Fibroblast of pulmonary artery (primary cell): ENCODE measurements around the gene ADK.

Source experiments
- DNase-seq: peaks from one replicate; pipeline ENCODE4 v3.0.0-alpha.2; 2010; ENCODE audit warnings: low read depth
- H3K4me3 ChIP-seq: replicated peaks from 2 replicates; pipeline ENCODE4 v1.5.1; 2011; ENCODE audit warnings: low read depth, mild to moderate bottlenecking, control low read depth, low read length, moderate library complexity
- TF ChIP-seq, protein P1 (sequence below): IDR thresholded peaks from 2 replicates; pipeline ENCODE4 v1.5.1; 2011; ENCODE audit warnings: mild to moderate bottlenecking, control low read depth, low read length, inconsistent platforms; ENCODE audit errors: missing control alignments

ADK gene

DNA sequence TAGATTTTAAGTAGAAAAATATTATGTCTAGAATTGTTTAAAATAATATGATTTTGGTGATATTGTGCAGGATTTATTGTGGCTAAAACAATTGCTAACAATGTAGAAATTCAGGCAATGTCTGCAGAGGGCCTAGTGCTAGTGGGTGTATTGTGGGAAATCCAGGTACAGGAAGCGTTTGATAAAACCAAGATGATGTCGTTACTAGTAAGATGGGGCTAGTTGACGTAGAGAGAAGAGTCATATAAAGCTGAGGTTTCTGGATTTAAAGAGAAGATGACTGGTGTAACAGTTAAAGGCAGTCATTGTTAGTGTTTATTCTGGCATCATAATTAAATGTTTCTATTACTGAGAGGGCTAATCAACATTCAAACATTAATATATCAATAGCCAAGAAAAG lies 43.5 kb downstream of the ADK start:
- peak; percentile 49 for DNase-seq
- no peak overlapping the region for H3K4me3 ChIP-seq
- TF ChIP-seq, protein P1, sequence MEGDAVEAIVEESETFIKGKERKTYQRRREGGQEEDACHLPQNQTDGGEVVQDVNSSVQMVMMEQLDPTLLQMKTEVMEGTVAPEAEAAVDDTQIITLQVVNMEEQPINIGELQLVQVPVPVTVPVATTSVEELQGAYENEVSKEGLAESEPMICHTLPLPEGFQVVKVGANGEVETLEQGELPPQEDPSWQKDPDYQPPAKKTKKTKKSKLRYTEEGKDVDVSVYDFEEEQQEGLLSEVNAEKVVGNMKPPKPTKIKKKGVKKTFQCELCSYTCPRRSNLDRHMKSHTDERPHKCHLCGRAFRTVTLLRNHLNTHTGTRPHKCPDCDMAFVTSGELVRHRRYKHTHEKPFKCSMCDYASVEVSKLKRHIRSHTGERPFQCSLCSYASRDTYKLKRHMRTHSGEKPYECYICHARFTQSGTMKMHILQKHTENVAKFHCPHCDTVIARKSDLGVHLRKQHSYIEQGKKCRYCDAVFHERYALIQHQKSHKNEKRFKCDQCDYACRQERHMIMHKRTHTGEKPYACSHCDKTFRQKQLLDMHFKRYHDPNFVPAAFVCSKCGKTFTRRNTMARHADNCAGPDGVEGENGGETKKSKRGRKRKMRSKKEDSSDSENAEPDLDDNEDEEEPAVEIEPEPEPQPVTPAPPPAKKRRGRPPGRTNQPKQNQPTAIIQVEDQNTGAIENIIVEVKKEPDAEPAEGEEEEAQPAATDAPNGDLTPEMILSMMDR = no peak

DNA sequence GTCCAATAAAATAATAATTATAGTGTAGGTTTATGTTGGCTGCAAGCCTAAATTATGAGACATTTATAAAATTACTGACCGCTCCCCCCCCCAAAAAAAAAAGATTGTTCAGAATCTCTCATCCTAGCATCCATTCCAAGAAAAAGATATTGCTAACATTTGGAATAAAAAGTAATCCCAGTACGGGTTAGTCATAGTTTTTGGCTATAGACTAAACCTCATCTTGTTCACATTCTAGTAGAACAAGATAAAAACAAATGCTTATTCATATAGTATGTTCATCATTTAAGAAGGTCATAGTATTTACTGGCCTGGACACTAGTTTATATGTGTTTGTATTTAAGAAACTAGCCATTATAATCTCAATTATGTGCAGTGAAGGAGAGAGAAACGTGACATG lies 44.0 kb downstream of the ADK start:
- DNase-seq = peak; percentile 27
- no peak overlapping the region for H3K4me3 ChIP-seq
- TF ChIP-seq, protein P1 = no peak

DNA sequence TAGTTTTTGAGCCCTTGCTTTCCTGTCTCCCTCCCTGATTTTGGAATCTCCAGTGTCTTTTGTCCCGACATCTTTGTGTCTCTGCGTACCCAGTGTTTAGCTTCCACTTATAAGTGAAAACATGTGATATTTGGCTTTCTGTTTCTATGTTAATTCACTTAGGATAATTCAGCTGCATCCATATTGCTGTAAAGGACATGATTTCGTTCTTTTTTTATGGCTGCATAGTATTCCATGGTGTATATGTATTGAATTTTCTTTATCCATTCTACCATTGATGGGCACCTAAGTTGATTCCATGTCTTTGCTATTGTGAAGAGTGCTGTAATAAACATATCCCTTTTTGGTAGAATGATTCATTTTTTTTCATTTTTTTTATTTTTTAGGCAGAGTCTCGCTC lies 48.3 kb downstream of the ADK start:
- TF ChIP-seq, protein P1 = no peak
- DNase-seq = no peak
- no peak overlapping the region for H3K4me3 ChIP-seq

DNA sequence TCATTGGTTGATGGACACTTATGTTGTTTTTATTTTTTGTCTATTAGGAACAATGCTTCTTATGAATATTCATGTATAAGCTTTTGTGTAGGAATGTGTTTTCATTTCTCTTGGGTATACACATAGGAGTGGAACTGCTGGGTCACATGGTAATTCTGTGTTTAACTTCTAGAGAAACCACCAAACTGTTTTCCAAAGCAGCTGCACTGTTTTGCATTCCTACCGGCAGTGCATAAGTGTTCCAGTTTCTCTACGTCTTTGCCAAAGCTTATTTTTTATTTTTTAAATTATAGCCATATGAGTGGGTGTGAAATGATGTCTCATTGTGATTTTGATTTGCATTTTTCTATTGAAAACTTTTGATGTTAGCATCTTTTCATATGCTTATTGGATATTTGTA lies 51.3 kb downstream of the ADK start:
- TF ChIP-seq, protein P1 = no peak
- H3K4me3 ChIP-seq = no peak overlapping the region
- no peak for DNase-seq

DNA sequence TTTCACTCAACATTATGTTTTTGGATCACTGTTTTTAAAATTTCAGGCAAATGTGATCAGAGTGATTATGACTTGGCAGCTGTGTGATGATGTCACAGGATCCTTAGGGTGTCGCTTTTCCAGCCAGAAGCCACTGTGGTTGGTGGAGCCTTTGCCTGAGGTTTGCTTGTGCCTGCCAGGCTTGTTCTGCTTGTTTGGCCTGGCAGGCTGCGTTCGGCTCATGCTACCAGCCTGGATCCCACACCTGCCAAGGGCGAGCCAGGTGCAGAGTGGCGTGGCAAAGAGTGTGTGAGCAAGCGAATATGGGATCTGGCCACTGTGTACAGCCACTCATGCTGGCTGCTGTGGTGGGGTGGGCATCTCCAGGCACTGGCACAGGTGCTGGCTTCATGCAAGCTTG lies 55.7 kb downstream of the ADK start:
- no peak overlapping the region for H3K4me3 ChIP-seq
- TF ChIP-seq, protein P1 = no peak
- DNase-seq = no peak

DNA sequence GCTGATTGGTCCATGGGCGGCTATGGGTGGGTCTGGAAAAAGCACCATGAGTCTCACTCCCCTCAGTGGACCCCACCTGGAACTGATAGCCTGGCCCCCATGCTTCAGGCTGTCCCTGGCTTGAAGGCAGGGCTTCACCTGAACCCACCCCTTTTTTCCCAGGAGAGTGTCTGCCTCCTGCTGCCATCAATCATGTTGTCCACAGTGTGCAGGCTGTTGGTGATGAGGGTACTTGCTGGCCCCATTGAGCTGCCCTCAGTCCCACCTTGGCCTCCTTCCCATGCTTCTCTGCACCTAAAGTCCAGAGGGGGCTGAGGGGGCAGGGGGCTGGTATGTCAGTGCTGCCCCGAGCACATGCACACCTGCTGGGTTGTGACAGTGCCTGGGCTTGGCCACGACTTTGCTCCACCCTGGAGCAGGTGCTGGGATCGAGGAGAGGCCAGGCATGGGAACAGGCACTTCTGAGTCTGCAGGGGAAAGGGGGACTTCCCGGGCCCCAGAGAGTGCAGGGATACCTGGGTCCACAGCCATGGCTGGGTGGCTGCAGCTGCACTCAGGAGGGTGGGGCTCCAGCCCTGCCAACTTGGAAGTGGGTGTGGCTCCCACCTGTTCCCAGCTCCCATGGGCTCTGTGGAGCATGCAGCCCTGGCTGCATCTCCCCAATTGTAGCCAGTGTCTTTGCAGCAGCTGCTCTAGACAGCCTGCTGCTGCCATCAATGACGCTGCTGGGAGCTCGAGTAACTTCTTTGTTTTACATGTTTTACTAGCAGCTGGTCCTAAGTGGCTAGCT lies 56.9 kb downstream of the ADK start:
- no peak overlapping the region for H3K4me3 ChIP-seq
- no peak for DNase-seq
- TF ChIP-seq, protein P1 = no peak

DNA sequence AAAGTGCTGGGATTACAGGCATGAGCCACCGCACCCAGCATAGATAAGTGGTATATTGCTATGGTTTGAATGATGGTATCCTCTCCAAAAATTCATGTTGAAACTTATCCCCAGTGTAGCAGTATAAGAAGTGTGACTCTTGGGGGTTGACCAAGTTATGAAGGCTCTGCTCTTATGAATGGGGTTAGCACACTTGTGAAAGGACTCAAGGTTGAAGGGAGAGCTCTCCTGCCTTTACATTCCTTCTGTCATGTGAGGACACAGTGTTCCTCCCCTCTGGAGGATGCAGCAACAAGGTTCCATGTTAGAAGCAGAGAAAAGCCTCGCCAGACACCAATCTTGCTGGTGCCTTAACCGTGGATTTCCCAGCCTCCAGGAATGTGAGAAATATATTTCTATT lies 58.0 kb downstream of the ADK start:
- H3K4me3 ChIP-seq = no peak overlapping the region
- DNase-seq = no peak
- TF ChIP-seq, protein P1 = no peak
